SW480 (cell line): ENCODE results near the gene CSTB.
A peak's percentile ranks its signal among the peaks of the same experiment; 100 is the strongest.

ENCODE experiments used
- DNase-seq: peaks from one replicate; pipeline ENCODE4 v3.0.0-alpha.2; 2016; ENCODE audit warnings: low spot score

Gene CSTB

GRCh38 chr21:43749651-43750262, 26.4 kb downstream of the CSTB start:
- no peak for DNase-seq

- no peak for DNase-seq
Observed at GRCh38 chr21:43748622-43749021, 27.5 kb downstream of the CSTB start.

- no peak for DNase-seq
Observed at GRCh38 chr21:43745772-43746517, 30.2 kb downstream of the CSTB start.

- no peak for DNase-seq
Observed at GRCh38 chr21:43744725-43745124, 31.4 kb downstream of the CSTB start.

GRCh38 chr21:43743947-43744346, 32.2 kb downstream of the CSTB start:
- no peak for DNase-seq

GRCh38 chr21:43741423-43742096, 34.5 kb downstream of the CSTB start:
- DNase-seq = no peak

- peak; percentile 85 for DNase-seq
Observed at GRCh38 chr21:43740497-43741156, 35.5 kb downstream of the CSTB start.

GRCh38 chr21:43739621-43740435, 36.3 kb downstream of the CSTB start:
- DNase-seq = no peak

- DNase-seq = no peak
Observed at GRCh38 chr21:43737158-43737950, 38.8 kb downstream of the CSTB start.

GRCh38 chr21:43736224-43736883, 39.8 kb downstream of the CSTB start:
- DNase-seq = no peak

- DNase-seq = no peak
Observed at GRCh38 chr21:43735236-43736091, 40.6 kb downstream of the CSTB start.

- DNase-seq = peak; percentile 84
Observed at GRCh38 chr21:43734928-43735229, 41.2 kb downstream of the CSTB start.

GRCh38 chr21:43734131-43734927, 41.8 kb downstream of the CSTB start:
- peak; percentile 83 for DNase-seq

- DNase-seq = peak; percentile 66
Observed at GRCh38 chr21:43733529-43734071, 42.5 kb downstream of the CSTB start.

GRCh38 chr21:43733060-43733459, 43.0 kb downstream of the CSTB start:
- no peak for DNase-seq

GRCh38 chr21:43731891-43732711, 44.0 kb downstream of the CSTB start:
- DNase-seq = peak; percentile 32

GRCh38 chr21:43731476-43731875, 44.6 kb downstream of the CSTB start:
- no peak for DNase-seq
